Measurements from ENCODE around the gene S100A9. TPM values are rescaled to one million over a fixed set of nuclear protein-coding genes. Genes with fewer than 3 reads are reported as not detected.
A peak's percentile ranks its signal among the peaks of the same experiment; 100 is the strongest.

The S100A9 gene
- total and polyA plus RNA-seq, 2 experiments from 2014 or later = 0.74 TPM; not detected in 1

DNA sequence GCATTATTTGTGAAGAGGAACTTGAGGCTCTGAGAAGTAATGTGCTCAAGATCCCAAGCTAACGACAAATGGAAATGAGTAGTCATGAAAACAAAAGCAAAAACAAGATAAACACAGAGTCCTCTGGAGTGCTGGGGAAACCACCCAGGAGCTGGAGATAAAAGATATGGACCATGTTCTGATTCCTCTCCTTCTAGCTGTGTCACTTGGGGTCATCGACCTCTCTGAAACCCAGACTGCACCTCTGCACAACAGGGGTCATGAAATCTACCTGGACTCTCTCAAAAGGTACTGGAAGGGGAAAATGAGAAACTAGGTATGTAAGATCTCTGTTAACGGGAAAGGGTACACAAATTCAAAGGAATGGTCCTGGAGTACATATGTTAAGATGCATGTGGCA lies 15.5 kb upstream of the S100A9 start:
- no peak for DNase-seq (ENCODE audit: low read depth in 1 of 2, low spot score in 1 of 2)
- H3K27me3 ChIP-seq = no peaks in the 10 kb centered on the region
- no peaks in the 10 kb centered on the region for H3K36me3 ChIP-seq
- TF ChIP-seq, protein P1, sequence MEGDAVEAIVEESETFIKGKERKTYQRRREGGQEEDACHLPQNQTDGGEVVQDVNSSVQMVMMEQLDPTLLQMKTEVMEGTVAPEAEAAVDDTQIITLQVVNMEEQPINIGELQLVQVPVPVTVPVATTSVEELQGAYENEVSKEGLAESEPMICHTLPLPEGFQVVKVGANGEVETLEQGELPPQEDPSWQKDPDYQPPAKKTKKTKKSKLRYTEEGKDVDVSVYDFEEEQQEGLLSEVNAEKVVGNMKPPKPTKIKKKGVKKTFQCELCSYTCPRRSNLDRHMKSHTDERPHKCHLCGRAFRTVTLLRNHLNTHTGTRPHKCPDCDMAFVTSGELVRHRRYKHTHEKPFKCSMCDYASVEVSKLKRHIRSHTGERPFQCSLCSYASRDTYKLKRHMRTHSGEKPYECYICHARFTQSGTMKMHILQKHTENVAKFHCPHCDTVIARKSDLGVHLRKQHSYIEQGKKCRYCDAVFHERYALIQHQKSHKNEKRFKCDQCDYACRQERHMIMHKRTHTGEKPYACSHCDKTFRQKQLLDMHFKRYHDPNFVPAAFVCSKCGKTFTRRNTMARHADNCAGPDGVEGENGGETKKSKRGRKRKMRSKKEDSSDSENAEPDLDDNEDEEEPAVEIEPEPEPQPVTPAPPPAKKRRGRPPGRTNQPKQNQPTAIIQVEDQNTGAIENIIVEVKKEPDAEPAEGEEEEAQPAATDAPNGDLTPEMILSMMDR (IDR thresholded peaks at IDR 0.05; ENCODE audit: low read depth, low read length) = no peak
- H3K4me1 ChIP-seq (ENCODE audit: low read depth) = peaks cover 58% of the 10 kb centered on the region
- peak overlapping the region; percentile 74 for H3K27ac ChIP-seq
- H3K4me3 ChIP-seq = no peak overlapping the region
- H3K9me3 ChIP-seq (ENCODE audit: low read depth) = no peaks in the 10 kb centered on the region

DNA sequence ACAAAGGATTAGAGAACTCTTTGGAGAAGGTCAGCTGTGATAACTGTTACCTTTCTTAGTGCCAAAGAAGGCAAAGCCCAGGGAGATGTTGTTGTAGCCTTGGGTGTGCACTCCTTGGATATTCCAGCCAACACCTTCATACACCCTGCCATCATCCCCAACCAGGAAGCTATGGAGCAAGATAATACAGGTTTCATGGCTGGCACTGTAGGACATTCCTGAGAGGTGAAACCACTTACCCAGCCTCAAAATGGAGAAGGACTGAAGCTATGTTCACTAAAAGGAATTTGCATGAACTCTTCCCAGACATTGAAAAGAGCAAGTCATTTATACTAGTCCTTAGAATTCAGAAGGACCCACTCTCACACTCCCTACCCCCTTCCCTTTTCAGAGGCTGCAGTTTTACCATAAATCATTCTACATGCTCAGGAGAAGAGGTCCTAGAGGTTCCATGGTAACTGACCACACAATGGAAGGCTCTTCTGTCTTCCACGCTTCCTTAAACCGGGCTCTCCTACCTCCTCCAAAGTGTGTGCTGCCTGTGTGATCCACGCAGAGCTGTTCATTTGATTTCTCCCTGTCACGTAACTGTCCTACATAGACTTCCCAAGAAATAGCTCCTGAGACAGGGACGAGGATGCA lies 14.5 kb upstream of the S100A9 start:
- Histone ChIP-seq H3K36me3 (no peaks in the 10 kb centered on the region), H3K9me3 (ENCODE audit: low read depth) (no peaks in the 10 kb centered on the region), H3K27me3 (no peaks in the 10 kb centered on the region), H3K4me3 (no peak overlapping the region), H3K27ac (peak overlapping the region; percentile 74), H3K4me1 (ENCODE audit: low read depth) (peaks cover 52% of the 10 kb centered on the region)
- DNase-seq (ENCODE audit: low read depth in 1 of 2, low spot score in 1 of 2) = no peak
- TF ChIP-seq, protein P1 (IDR thresholded peaks at IDR 0.05; ENCODE audit: low read depth, low read length) = no peak

DNA sequence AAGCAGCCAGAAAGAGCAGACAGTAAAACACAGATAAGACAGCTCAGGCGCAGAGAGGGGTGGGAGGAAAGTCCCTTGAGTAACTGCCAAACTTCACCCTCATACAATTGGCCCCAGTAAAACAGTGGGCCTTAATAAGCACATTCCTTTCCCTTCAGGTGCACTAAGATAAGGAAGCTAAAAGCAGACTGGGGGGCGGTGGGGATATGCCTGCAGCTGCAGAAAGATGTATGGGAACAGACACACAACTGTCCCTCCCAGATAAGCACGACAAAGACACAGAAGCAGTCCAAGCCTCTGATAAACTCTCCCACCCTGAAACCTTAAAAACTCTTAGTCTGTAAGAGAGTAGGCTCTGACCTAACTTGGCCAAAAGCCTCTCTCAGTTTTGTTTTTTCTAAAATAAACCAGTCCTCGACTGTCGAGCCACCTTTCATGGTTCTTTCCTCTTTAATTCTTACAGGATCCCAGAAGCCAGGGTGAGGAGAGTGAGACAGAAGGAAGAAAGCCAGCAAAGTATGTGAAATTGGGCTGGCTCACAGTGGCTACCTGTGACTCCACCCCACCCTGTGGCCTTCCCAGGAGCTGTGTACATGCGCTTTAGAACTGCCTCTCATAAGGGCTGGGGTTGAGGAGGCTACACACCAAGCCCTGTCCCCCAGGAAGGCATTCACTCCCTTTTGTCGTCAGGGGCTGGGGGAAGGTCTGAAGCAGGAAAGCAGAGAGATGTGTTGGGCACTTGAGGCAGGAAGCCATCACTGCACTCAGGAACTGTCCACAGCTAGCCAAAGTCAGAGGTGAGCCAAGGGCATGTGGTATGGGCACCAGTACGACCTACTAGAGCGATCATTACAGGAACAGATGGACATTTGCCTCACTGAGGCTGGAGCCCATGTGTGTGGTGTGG lies 13.6 kb upstream of the S100A9 start:
- TF ChIP-seq, protein P1 (IDR thresholded peaks at IDR 0.05; ENCODE audit: low read depth, low read length) = no peak
- Histone ChIP-seq H3K4me1 (ENCODE audit: low read depth) (peaks cover 43% of the 10 kb centered on the region), H3K27me3 (no peaks in the 10 kb centered on the region), H3K9me3 (ENCODE audit: low read depth) (no peaks in the 10 kb centered on the region), H3K4me3 (no peak overlapping the region), H3K36me3 (no peaks in the 10 kb centered on the region), H3K27ac (peak overlapping the region; percentile 74)
- peak in 1 of 2 donors; percentile 16 for DNase-seq (ENCODE audit: low read depth in 1 of 2, low spot score in 1 of 2)

DNA sequence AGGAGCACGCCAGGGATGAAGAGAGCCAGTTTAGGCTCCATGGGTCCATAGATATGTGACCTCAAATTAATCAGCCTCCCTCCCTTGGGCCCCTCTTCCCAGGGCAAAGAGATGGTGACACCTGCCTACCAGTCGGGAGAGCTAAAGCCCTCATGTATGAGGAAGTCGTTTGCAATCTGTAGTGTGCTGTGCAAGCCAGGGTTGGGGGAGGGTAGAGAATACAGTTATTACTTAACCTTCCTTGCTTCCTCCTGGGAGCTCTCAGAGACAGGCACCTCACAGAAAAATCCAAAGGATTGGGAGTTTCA lies 13.0 kb upstream of the S100A9 start:
- TF ChIP-seq, protein P1 (IDR thresholded peaks at IDR 0.05; ENCODE audit: low read depth, low read length) = no peak
- peaks cover 40% of the 10 kb centered on the region for H3K4me1 ChIP-seq (ENCODE audit: low read depth)
- H3K27ac ChIP-seq = peak overlapping the region; percentile 74
- no peaks in the 10 kb centered on the region for H3K27me3 ChIP-seq
- no peaks in the 10 kb centered on the region for H3K36me3 ChIP-seq
- DNase-seq (ENCODE audit: low read depth in 1 of 2, low spot score in 1 of 2) = no peak
- H3K9me3 ChIP-seq (ENCODE audit: low read depth) = no peaks in the 10 kb centered on the region
- H3K4me3 ChIP-seq = no peak overlapping the region

DNA sequence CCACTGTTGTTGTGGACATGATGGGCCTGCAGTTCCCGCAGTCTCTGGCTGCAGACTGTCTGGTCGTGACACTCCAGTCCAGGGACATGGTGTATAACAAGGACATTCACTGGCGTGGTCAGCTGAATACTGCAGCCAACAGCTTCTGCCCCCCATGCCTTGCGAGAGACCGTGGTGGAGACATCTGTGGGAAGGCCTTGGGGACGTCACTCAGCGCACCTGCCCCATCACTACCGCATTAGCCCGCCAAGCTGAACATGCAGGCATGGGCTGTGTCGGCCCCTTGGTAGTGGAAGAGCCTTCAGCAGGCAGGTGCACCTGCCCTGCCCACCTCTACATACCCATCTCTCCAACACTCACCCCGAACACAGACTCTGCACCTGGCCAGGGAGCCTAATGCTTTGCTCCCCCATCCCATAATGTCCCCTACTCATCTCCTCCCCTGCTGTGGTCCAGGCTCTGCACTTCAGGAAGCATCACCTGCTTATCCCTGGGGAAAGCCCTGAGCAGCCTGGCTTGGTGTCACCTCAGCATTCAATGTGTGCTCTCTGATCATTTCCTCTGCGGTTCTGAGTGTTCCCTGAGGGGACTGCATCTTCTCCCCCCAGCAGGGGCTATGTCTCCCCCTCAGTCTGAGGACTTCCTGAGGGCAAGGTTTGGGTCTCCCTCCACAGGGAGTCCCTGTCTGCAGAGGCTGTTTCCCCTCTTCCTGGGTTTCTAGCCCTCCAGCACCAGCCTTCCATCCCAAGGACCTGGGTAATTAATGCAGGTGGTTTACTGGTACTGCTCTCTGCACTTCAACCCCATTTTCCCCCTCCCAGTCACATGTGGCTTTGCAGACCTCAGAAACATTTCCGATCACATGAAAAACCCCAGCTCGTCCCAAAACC lies 12.2 kb upstream of the S100A9 start:
- Histone ChIP-seq H3K27ac (no peak overlapping the region), H3K9me3 (ENCODE audit: low read depth) (no peaks in the 10 kb centered on the region), H3K4me1 (ENCODE audit: low read depth) (peaks cover 40% of the 10 kb centered on the region), H3K27me3 (no peaks in the 10 kb centered on the region), H3K4me3 (no peak overlapping the region), H3K36me3 (no peaks in the 10 kb centered on the region)
- DNase-seq (ENCODE audit: low read depth in 1 of 2, low spot score in 1 of 2) = no peak
- TF ChIP-seq, protein P1 (IDR thresholded peaks at IDR 0.05; ENCODE audit: low read depth, low read length) = no peak
